ENCODE results near the gene RDH14. TPM values are rescaled to one million over a fixed set of nuclear protein-coding genes. Genes with fewer than 3 reads are reported as not detected.

RDH14 gene
- polyA plus RNA-seq, 4 donors, result 9.7 to 31.6 (median 18.0) TPM

- FAIRE-seq, result no peak
- no peak overlapping the region for H3K4me3 ChIP-seq (ENCODE audit: low read depth in 1 of 3, low read length in 3 of 3)
- peak overlapping the region in 1 of 3 donors; percentile 46 for H3K27ac ChIP-seq (ENCODE audit: low read depth in 1 of 3, low read length in 2 of 3)
- 57 to 78% (median 71%) methylated on average over 11 of the region's 11 CpGs for WGBS, 3 donors
- H3K4me1 ChIP-seq (ENCODE audit: control insufficient read depth in 3 of 3, insufficient read depth in 2 of 3, low read depth in 1 of 3, low read length in 2 of 3), result peaks cover 0 to 12% (median 3%) of the 10 kb centered on the region in 3 donors
- DNase-seq, result no peak
- no peaks in the 10 kb centered on the region for H3K9me3 ChIP-seq (ENCODE audit: control insufficient read depth in 2 of 2, insufficient read depth in 1 of 2, low read depth in 1 of 2, low read length in 1 of 2)
- no peaks in the 10 kb centered on the region for H3K27me3 ChIP-seq (ENCODE audit: control insufficient read depth in 3 of 3, insufficient read depth in 3 of 3, low read length in 3 of 3)
- no peaks in the 10 kb centered on the region for H3K36me3 ChIP-seq (ENCODE audit: control insufficient read depth in 3 of 3, insufficient read depth in 2 of 3, low read depth in 1 of 3, low read length in 3 of 3)
Observed at GRCh38 chr2:18518116-18519111, 42.0 kb downstream of the RDH14 start.

GRCh38 chr2:18517386-18517785 is 43.1 kb downstream of the RDH14 start:
- Histone ChIP-seq H3K9me3 (ENCODE audit: control insufficient read depth in 2 of 2, insufficient read depth in 1 of 2, low read depth in 1 of 2, low read length in 1 of 2) (no peaks in the 10 kb centered on the region), H3K4me3 (ENCODE audit: low read depth in 1 of 3, low read length in 3 of 3) (no peak overlapping the region), H3K4me1 (ENCODE audit: control insufficient read depth in 3 of 3, insufficient read depth in 2 of 3, low read depth in 1 of 3, low read length in 2 of 3) (peaks cover 0 to 6% (median 3%) of the 10 kb centered on the region in 3 donors), H3K36me3 (ENCODE audit: control insufficient read depth in 3 of 3, insufficient read depth in 2 of 3, low read depth in 1 of 3, low read length in 3 of 3) (no peaks in the 10 kb centered on the region), H3K27me3 (ENCODE audit: control insufficient read depth in 3 of 3, insufficient read depth in 3 of 3, low read length in 3 of 3) (no peaks in the 10 kb centered on the region), H3K27ac (ENCODE audit: low read depth in 1 of 3, low read length in 2 of 3) (no peak overlapping the region)
- DNase-seq (no peak), FAIRE-seq (no peak)
- WGBS, 3 donors, result 67 to 85% (median 83%) methylated on average over 1 of the region's 1 CpG

- DNase-seq (no peak), FAIRE-seq (no peak)
- no peaks in the 10 kb centered on the region for H3K36me3 ChIP-seq (ENCODE audit: control insufficient read depth in 3 of 3, insufficient read depth in 2 of 3, low read depth in 1 of 3, low read length in 3 of 3)
- H3K4me1 ChIP-seq (ENCODE audit: control insufficient read depth in 3 of 3, insufficient read depth in 2 of 3, low read depth in 1 of 3, low read length in 2 of 3), result no peaks in the 10 kb centered on the region
- H3K27ac ChIP-seq (ENCODE audit: low read depth in 1 of 3, low read length in 2 of 3), result no peak overlapping the region
- WGBS, 3 donors, result 48 to 55% (median 51%) methylated on average over 11 of the region's 11 CpGs
- no peak overlapping the region for H3K4me3 ChIP-seq (ENCODE audit: low read depth in 1 of 3, low read length in 3 of 3)
- no peaks in the 10 kb centered on the region for H3K9me3 ChIP-seq (ENCODE audit: control insufficient read depth in 2 of 2, insufficient read depth in 1 of 2, low read depth in 1 of 2, low read length in 1 of 2)
- H3K27me3 ChIP-seq (ENCODE audit: control insufficient read depth in 3 of 3, insufficient read depth in 3 of 3, low read length in 3 of 3), result no peaks in the 10 kb centered on the region
Observed at GRCh38 chr2:18516112-18516511, 44.3 kb downstream of the RDH14 start.

GRCh38 chr2:18514526-18515461 is 45.7 kb downstream of the RDH14 start:
- no peak for FAIRE-seq
- Histone ChIP-seq H3K27ac (ENCODE audit: low read depth in 1 of 3, low read length in 2 of 3) (no peak overlapping the region), H3K4me3 (ENCODE audit: low read depth in 1 of 3, low read length in 3 of 3) (no peak overlapping the region), H3K27me3 (ENCODE audit: control insufficient read depth in 3 of 3, insufficient read depth in 3 of 3, low read length in 3 of 3) (no peaks in the 10 kb centered on the region), H3K4me1 (ENCODE audit: control insufficient read depth in 3 of 3, insufficient read depth in 2 of 3, low read depth in 1 of 3, low read length in 2 of 3) (no peaks in the 10 kb centered on the region), H3K36me3 (ENCODE audit: control insufficient read depth in 3 of 3, insufficient read depth in 2 of 3, low read depth in 1 of 3, low read length in 3 of 3) (no peaks in the 10 kb centered on the region), H3K9me3 (ENCODE audit: control insufficient read depth in 2 of 2, insufficient read depth in 1 of 2, low read depth in 1 of 2, low read length in 1 of 2) (no peaks in the 10 kb centered on the region)
- DNase-seq, result no peak
- 61 to 67% (median 67%) methylated on average over 4 of the region's 4 CpGs for whole genome bisulfite sequencing, 3 donors

- DNase-seq, result no peak
- Histone ChIP-seq H3K27me3 (ENCODE audit: control insufficient read depth in 3 of 3, insufficient read depth in 3 of 3, low read length in 3 of 3) (no peaks in the 10 kb centered on the region), H3K4me3 (ENCODE audit: low read depth in 1 of 3, low read length in 3 of 3) (no peak overlapping the region), H3K36me3 (ENCODE audit: control insufficient read depth in 3 of 3, insufficient read depth in 2 of 3, low read depth in 1 of 3, low read length in 3 of 3) (no peaks in the 10 kb centered on the region), H3K4me1 (ENCODE audit: control insufficient read depth in 3 of 3, insufficient read depth in 2 of 3, low read depth in 1 of 3, low read length in 2 of 3) (peaks cover 0 to 2% (median 0%) of the 10 kb centered on the region in 3 donors), H3K9me3 (ENCODE audit: control insufficient read depth in 2 of 2, insufficient read depth in 1 of 2, low read depth in 1 of 2, low read length in 1 of 2) (no peaks in the 10 kb centered on the region), H3K27ac (ENCODE audit: low read depth in 1 of 3, low read length in 2 of 3) (no peak overlapping the region)
- no peak for FAIRE-seq
- WGBS, 3 donors, result 91 to 93% (median 91%) methylated on average over 2 of the region's 2 CpGs
Observed at GRCh38 chr2:18510775-18511174, 49.7 kb downstream of the RDH14 start.

GRCh38 chr2:18506883-18507509 is 53.5 kb downstream of the RDH14 start:
- Histone ChIP-seq H3K36me3 (ENCODE audit: control insufficient read depth in 3 of 3, insufficient read depth in 2 of 3, low read depth in 1 of 3, low read length in 3 of 3) (no peaks in the 10 kb centered on the region), H3K4me3 (ENCODE audit: low read depth in 1 of 3, low read length in 3 of 3) (no peak overlapping the region), H3K4me1 (ENCODE audit: control insufficient read depth in 3 of 3, insufficient read depth in 2 of 3, low read depth in 1 of 3, low read length in 2 of 3) (peaks cover 0 to 4% (median 0%) of the 10 kb centered on the region in 3 donors), H3K27me3 (ENCODE audit: control insufficient read depth in 3 of 3, insufficient read depth in 3 of 3, low read length in 3 of 3) (no peaks in the 10 kb centered on the region), H3K27ac (ENCODE audit: low read depth in 1 of 3, low read length in 2 of 3) (no peak overlapping the region), H3K9me3 (ENCODE audit: control insufficient read depth in 2 of 2, insufficient read depth in 1 of 2, low read depth in 1 of 2, low read length in 1 of 2) (no peaks in the 10 kb centered on the region)
- FAIRE-seq (no peak), DNase-seq (no peak)
- 74 to 89% (median 82%) methylated on average over 8 of the region's 8 CpGs for WGBS, 3 donors

- no peaks in the 10 kb centered on the region for H3K36me3 ChIP-seq (ENCODE audit: control insufficient read depth in 3 of 3, insufficient read depth in 2 of 3, low read depth in 1 of 3, low read length in 3 of 3)
- H3K27ac ChIP-seq (ENCODE audit: low read depth in 1 of 3, low read length in 2 of 3), result no peak overlapping the region
- peaks cover 0 to 4% (median 0%) of the 10 kb centered on the region in 3 donors for H3K4me1 ChIP-seq (ENCODE audit: control insufficient read depth in 3 of 3, insufficient read depth in 2 of 3, low read depth in 1 of 3, low read length in 2 of 3)
- DNase-seq (peak in 1 of 2 donors; percentile 62), FAIRE-seq (no peak)
- no peaks in the 10 kb centered on the region for H3K27me3 ChIP-seq (ENCODE audit: control insufficient read depth in 3 of 3, insufficient read depth in 3 of 3, low read length in 3 of 3)
- 32 to 57% (median 40%) methylated on average over 4 of the region's 4 CpGs for WGBS, 3 donors
- H3K4me3 ChIP-seq (ENCODE audit: low read depth in 1 of 3, low read length in 3 of 3), result no peak overlapping the region
- H3K9me3 ChIP-seq (ENCODE audit: control insufficient read depth in 2 of 2, insufficient read depth in 1 of 2, low read depth in 1 of 2, low read length in 1 of 2), result no peaks in the 10 kb centered on the region
Observed at GRCh38 chr2:18505703-18506341, 54.6 kb downstream of the RDH14 start.

Data from small intestine (tissue), 7 donors.